NB4 (cell line): ENCODE results near the gene KCNJ10.

Experiments used
- CTCF ChIP-seq: IDR thresholded peaks from one replicate; pipeline ENCODE4 v1.5.1; 2012; ENCODE audit warnings: low read depth, low read length
- MAX ChIP-seq: IDR thresholded peaks from 2 replicates; pipeline ENCODE4 v1.6.1; 2011; ENCODE audit warnings: low read depth, low read length
- MYC ChIP-seq: IDR thresholded peaks from 2 replicates; pipeline ENCODE4 v1.6.1; 2011; ENCODE audit warnings: low read depth, low read length
- POLR2A ChIP-seq: IDR thresholded peaks from 2 replicates; pipeline ENCODE4 v1.6.1; 2011; ENCODE audit warnings: mild to moderate bottlenecking; ENCODE audit not compliant: insufficient read length; ENCODE audit errors: extremely low read depth

- TF ChIP-seq POLR2A (no peak), MAX (no peak), CTCF (no peak), MYC (no peak)
Observed at GRCh38 chr1:160077486-160077885, 7.5 kb upstream of the KCNJ10 start.
